ENCODE data around the gene DR1.
"Not testable (repeated sequence)": the region's sequence is repeated elsewhere in the genome, so short reads cannot be mapped to it uniquely, and the experiment has no call there.

DR1 gene

GRCh38 chr1:93340090-93340489, 5.6 kb upstream of the DR1 start:
- DNase-seq (ENCODE audit: low spot score): no peak

GRCh38 chr1:93344484-93344883, 1.2 kb upstream of the DR1 start:
- DNase-seq (ENCODE audit: low spot score): no peak

- peak; percentile 17 for DNase-seq (ENCODE audit: low spot score)
Observed at GRCh38 chr1:93344886-93345632, 648 bp upstream of the DR1 start.

GRCh38 chr1:93346421-93346993, 800 bp downstream of the DR1 start:
- peak; percentile 17 for DNase-seq (ENCODE audit: low spot score)

GRCh38 chr1:93347334-93347899, 1.7 kb downstream of the DR1 start:
- DNase-seq (ENCODE audit: low spot score): no peak

- DNase-seq (ENCODE audit: low spot score): no peak
Observed at GRCh38 chr1:93348104-93348728, 2.5 kb downstream of the DR1 start.

GRCh38 chr1:93349231-93350135, 3.8 kb downstream of the DR1 start:
- DNase-seq (ENCODE audit: low spot score): no peak

- DNase-seq (ENCODE audit: low spot score): no peak
Observed at GRCh38 chr1:93350322-93350721, 4.6 kb downstream of the DR1 start.

- no peak for DNase-seq (ENCODE audit: low spot score)
Observed at GRCh38 chr1:93350875-93351274, 5.2 kb downstream of the DR1 start.

- DNase-seq (ENCODE audit: low spot score): not testable (repeated sequence)
Observed at GRCh38 chr1:93351346-93351745, 5.6 kb downstream of the DR1 start.

- DNase-seq (ENCODE audit: low spot score): no peak
Observed at GRCh38 chr1:93352376-93352775, 6.7 kb downstream of the DR1 start.

GRCh38 chr1:93353286-93353685, 7.6 kb downstream of the DR1 start:
- peak; percentile 27 for DNase-seq (ENCODE audit: low spot score)

GRCh38 chr1:93354749-93355148, 9.0 kb downstream of the DR1 start:
- no peak for DNase-seq (ENCODE audit: low spot score)

- no peak for DNase-seq (ENCODE audit: low spot score)
Observed at GRCh38 chr1:93357242-93357641, 11.5 kb downstream of the DR1 start.

GRCh38 chr1:93358293-93358692, 12.6 kb downstream of the DR1 start:
- DNase-seq (ENCODE audit: low spot score): no peak

- no peak for DNase-seq (ENCODE audit: low spot score)
Observed at GRCh38 chr1:93360111-93360510, 14.4 kb downstream of the DR1 start.

GRCh38 chr1:93362237-93362636, 16.5 kb downstream of the DR1 start:
- DNase-seq (ENCODE audit: low spot score): no peak

- DNase-seq (ENCODE audit: low spot score): no peak
Observed at GRCh38 chr1:93365813-93366212, 20.1 kb downstream of the DR1 start.

GRCh38 chr1:93369734-93370133, 24.0 kb downstream of the DR1 start:
- DNase-seq (ENCODE audit: low spot score): no peak

GRCh38 chr1:93374334-93375106, 28.8 kb downstream of the DR1 start:
- no peak for DNase-seq (ENCODE audit: low spot score)

- no peak for DNase-seq (ENCODE audit: low spot score)
Observed at GRCh38 chr1:93384656-93385055, 38.9 kb downstream of the DR1 start.

Data from AG08395 (cell line).